Myocyte (in vitro differentiated cells): ENCODE results near the gene RASGRP2. TPM values are rescaled to one million over a fixed set of nuclear protein-coding genes. Genes with fewer than 3 reads are reported as not detected.

Experiments
- DNase-seq: peaks from one replicate; pipeline ENCODE4 v3.0.0-alpha.2; 2012; ENCODE audit warnings: low read depth
- total RNA-seq: library from RNA; depleted of rRNA; stranded (reverse); fragments of >200 nt; gene quantifications from 2 replicates; pipeline ENCODE4 v1.2.3, GENCODE V29; 2014

RASGRP2 gene
- total RNA-seq, 1 donor from 2014 or later = 2.3 TPM

GRCh38 chr11:64742087-64742888 lies 1.7 kb downstream of the RASGRP2 start:
- peak; percentile 20 for DNase-seq

- DNase-seq = no peak
Observed at GRCh38 chr11:64741375-64742086, 2.4 kb downstream of the RASGRP2 start.

GRCh38 chr11:64739871-64740270 lies 4.1 kb downstream of the RASGRP2 start:
- DNase-seq = no peak

- DNase-seq = no peak
Observed at GRCh38 chr11:64736654-64737053, 7.3 kb downstream of the RASGRP2 start.

GRCh38 chr11:64735725-64736259 lies 8.2 kb downstream of the RASGRP2 start:
- DNase-seq = no peak

- peak; percentile 77 for DNase-seq
Observed at GRCh38 chr11:64734811-64735724, 8.9 kb downstream of the RASGRP2 start.

- no peak for DNase-seq
Observed at GRCh38 chr11:64731601-64732000, 12.3 kb downstream of the RASGRP2 start.

GRCh38 chr11:64729851-64730382 lies 14.0 kb downstream of the RASGRP2 start:
- DNase-seq = no peak

- no peak for DNase-seq
Observed at GRCh38 chr11:64728757-64729365, 15.1 kb downstream of the RASGRP2 start.

GRCh38 chr11:64726867-64727530 lies 16.9 kb downstream of the RASGRP2 start:
- no peak for DNase-seq

- DNase-seq = no peak
Observed at GRCh38 chr11:64726211-64726641, 17.7 kb downstream of the RASGRP2 start.

GRCh38 chr11:64724863-64725532 lies 18.9 kb downstream of the RASGRP2 start:
- DNase-seq = no peak

- DNase-seq = no peak
Observed at GRCh38 chr11:64723907-64724862, 19.8 kb downstream of the RASGRP2 start.

GRCh38 chr11:64723117-64723906 lies 20.6 kb downstream of the RASGRP2 start, which contains the start of gene NRXN2:
TSS of gene NRXN2 (minus strand) at chr11:64723197. CDS start at chr11:64713699, 9,498 bp downstream.
- peak; percentile 78 for DNase-seq

GRCh38 chr11:64722141-64723065 lies 21.5 kb downstream of the RASGRP2 start:
- no peak for DNase-seq

GRCh38 chr11:64721359-64721699 lies 22.6 kb downstream of the RASGRP2 start:
- DNase-seq = no peak
